CD14-positive monocyte (primary cell): Measurements from ENCODE around the gene MED14. TPM values are rescaled to one million over a fixed set of nuclear protein-coding genes. Genes with fewer than 3 reads are reported as not detected.
A peak's percentile ranks its signal among the peaks of the same experiment; 100 is the strongest.

Source experiments
- DNase-seq, 3 donors: peaks; one replicate each; pipeline ENCODE4 v3.0.0-alpha.2; 2011 to 2022
- H2AFZ ChIP-seq: 2 replicates; pipeline ENCODE4 v1.6.0; 2012; ENCODE audit warnings: mild to moderate bottlenecking, low read depth, low read length, inconsistent platforms; ENCODE audit not compliant: insufficient read depth, poor library complexity, severe bottlenecking
- H3K27ac ChIP-seq, 2 donors: 1 replicate in 1 of 2; 2 replicates in 1 of 2; pipeline ENCODE4 v1.5.1; 2012 to 2013; ENCODE audit warnings: low read length in 2 of 2, control low read depth in 1 of 2, inconsistent platforms in 1 of 2, low read depth in 1 of 2, mild to moderate bottlenecking in 1 of 2
- H3K27me3 ChIP-seq, 2 donors: one replicate each; pipeline versions ENCODE4 v1.6.0 to v1.6.1; 2011 to 2013; ENCODE audit warnings: low read length in 2 of 2; ENCODE audit not compliant: control insufficient read depth in 2 of 2, insufficient read depth in 2 of 2
- H3K36me3 ChIP-seq, 2 donors: replicated peaks in 1 of 2; 1 replicate in 1 of 2; 2 replicates in 1 of 2; pipeline versions ENCODE4 v1.5.1 to v1.6.1; 2012 to 2013; ENCODE audit warnings: low read length in 2 of 2, control low read depth in 1 of 2, inconsistent platforms in 1 of 2, mild to moderate bottlenecking in 1 of 2; ENCODE audit not compliant: insufficient read depth in 2 of 2, control insufficient read depth in 1 of 2
- H3K4me1 ChIP-seq, 2 donors: 1 replicate in 1 of 2; 2 replicates in 1 of 2; pipeline versions ENCODE4 v1.5.1 to v1.6.1; 2012 to 2013; ENCODE audit warnings: low read length in 2 of 2, control low read depth in 1 of 2, inconsistent platforms in 1 of 2, mild to moderate bottlenecking in 1 of 2, moderate library complexity in 1 of 2; ENCODE audit not compliant: insufficient read depth in 2 of 2, control insufficient read depth in 1 of 2
- H3K4me2 ChIP-seq: replicated peaks from 2 replicates; pipeline ENCODE3; 2012; ENCODE audit warnings: low read length, moderate library complexity, mild to moderate bottlenecking; ENCODE audit not compliant: poor library complexity, severe bottlenecking; ENCODE audit errors: extremely low read depth
- H3K4me3 ChIP-seq, 3 experiments: fragments of 200-600 bp in 1 of 3; sonication (generic) in 1 of 3; replicated peaks in 1 of 3; 1 replicate in 2 of 3; 2 replicates in 1 of 3; pipeline ENCODE4 v1.5.1; 2011 to 2013; ENCODE audit warnings: low read length in 3 of 3, mild to moderate bottlenecking in 3 of 3, control low read depth in 2 of 3, low read depth in 2 of 3, inconsistent platforms in 1 of 3, moderate library complexity in 1 of 3
- H3K79me2 ChIP-seq: 2 replicates; pipeline ENCODE4 v1.6.0; 2012; ENCODE audit warnings: mild to moderate bottlenecking, control low read depth, inconsistent platforms, low read length, moderate library complexity; ENCODE audit not compliant: insufficient read depth
- H3K9ac ChIP-seq: 2 replicates; pipeline ENCODE4 v1.6.0; 2017; ENCODE audit warnings: low read length, mild to moderate bottlenecking; ENCODE audit not compliant: insufficient read depth, poor library complexity, severe bottlenecking
- H3K9me3 ChIP-seq, 2 donors: replicated peaks in 1 of 2; 1 replicate in 1 of 2; 2 replicates in 1 of 2; pipeline versions ENCODE4 v1.5.1 to v1.6.1; 2012 to 2013; ENCODE audit warnings: low read length in 2 of 2, control low read depth in 1 of 2; ENCODE audit not compliant: control insufficient read depth in 1 of 2, insufficient read depth in 1 of 2
- H4K20me1 ChIP-seq: 2 replicates; pipeline ENCODE4 v1.6.0; 2012; ENCODE audit warnings: mild to moderate bottlenecking, low read length, control low read depth, moderate library complexity; ENCODE audit not compliant: insufficient read depth
- H3K27ac Mint-ChIP-seq, 7 donors: one replicate each; pipeline ENCODE4 v1.8.0; 2020; ENCODE audit warnings: mild to moderate bottlenecking in 7 of 7, mixed read lengths in 7 of 7, moderate library complexity in 6 of 7, inconsistent platforms in 2 of 7
- H3K27me3 Mint-ChIP-seq, 3 donors: one replicate each; pipeline ENCODE4 v1.8.0; 2021 to 2022; ENCODE audit warnings: low read depth in 3 of 3, mild to moderate bottlenecking in 3 of 3, mixed read lengths in 3 of 3, moderate library complexity in 3 of 3, inconsistent platforms in 1 of 3
- H3K36me3 Mint-ChIP-seq, 2 donors: one replicate each; pipeline ENCODE4 v1.8.0; 2020; ENCODE audit warnings: mixed read lengths in 2 of 2, inconsistent platforms in 1 of 2, mild to moderate bottlenecking in 1 of 2
- H3K4me1 Mint-ChIP-seq: one replicate; pipeline ENCODE4 v1.8.0; 2020; ENCODE audit warnings: mild to moderate bottlenecking, mixed read lengths
- H3K4me3 Mint-ChIP-seq, 2 donors: one replicate each; pipeline ENCODE4 v1.8.0; 2020; ENCODE audit warnings: mild to moderate bottlenecking in 2 of 2, mixed read lengths in 2 of 2, moderate library complexity in 1 of 2
- H3K9me3 Mint-ChIP-seq, 7 donors: one replicate each; pipeline ENCODE4 v1.8.0; 2020 to 2022; ENCODE audit warnings: mixed read lengths in 7 of 7, mild to moderate bottlenecking in 6 of 7, moderate library complexity in 6 of 7, inconsistent platforms in 2 of 7
- WGBS: methylation state at CpG from one replicate; pipeline ENCODE4 v1.1.5; 2013; ENCODE audit warnings: missing lambda C conversion rate; ENCODE audit not compliant: insufficient coverage; 5-methylcytosine and 5-hydroxymethylcytosine counted together
- intact Hi-C, 2 donors: fragments of 100-400 bp; cut with micrococcal nuclease; formaldehyde crosslinking; loops; one replicate each; pipeline versions ENCODE4 v1.15.0 to v1.15.1; 2023
- polyA plus RNA-seq, 3 donors: library from polyadenylated mRNA; depleted of rRNA in 1 of 3; unstranded in 2 of 3; stranded (reverse) in 1 of 3; fragments of 300-500 nt in 2 of 3; fragments of >200 nt in 1 of 3; fragmentation: Illumina TruSeq in 2 of 3; gene quantifications; 1 replicate in 2 of 3; 2 replicates in 1 of 3; pipeline ENCODE4 v1.2.3, GENCODE V29; 2012 to 2021
- TF ChIP-seq, protein P1 (sequence below): fragments of 200-600 bp; IDR thresholded peaks from one replicate; pipeline ENCODE4 v1.8.0; 2022; ENCODE audit warnings: antibody characterized with exemption, mild to moderate bottlenecking

Gene MED14
- polyA plus RNA-seq, 3 donors = 3.6 to 20.4 (median 6.8) TPM

DNA sequence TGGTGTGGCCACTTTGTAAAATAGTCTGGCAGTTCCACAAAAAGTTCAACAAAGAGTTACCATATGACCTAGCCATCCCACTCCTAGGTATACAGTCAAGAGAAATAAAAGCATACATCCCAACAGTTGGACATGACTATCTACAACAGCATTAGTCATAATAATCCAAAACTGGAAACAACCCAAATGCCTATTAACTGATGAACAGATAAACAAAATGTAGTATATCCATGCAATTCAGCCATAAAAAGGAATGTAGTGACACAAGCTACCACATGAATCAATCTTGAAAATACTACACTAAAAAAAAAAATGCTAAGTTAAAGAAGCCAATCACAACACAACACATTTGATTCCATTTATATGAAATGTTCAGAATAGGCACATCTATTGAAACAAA, 16.1 kb downstream of the MED14 start:
- H3K4me1 Mint-ChIP-seq = peaks cover 7% of the 10 kb centered on the region
- H3K4me1 ChIP-seq = peaks cover 0 to 2% of the 10 kb centered on the region in 2 donors
- intact Hi-C loops = no loop called here
- H3K36me3 ChIP-seq = peaks cover 23 to 32% of the 10 kb centered on the region in 2 donors
- TF ChIP-seq, protein P1, sequence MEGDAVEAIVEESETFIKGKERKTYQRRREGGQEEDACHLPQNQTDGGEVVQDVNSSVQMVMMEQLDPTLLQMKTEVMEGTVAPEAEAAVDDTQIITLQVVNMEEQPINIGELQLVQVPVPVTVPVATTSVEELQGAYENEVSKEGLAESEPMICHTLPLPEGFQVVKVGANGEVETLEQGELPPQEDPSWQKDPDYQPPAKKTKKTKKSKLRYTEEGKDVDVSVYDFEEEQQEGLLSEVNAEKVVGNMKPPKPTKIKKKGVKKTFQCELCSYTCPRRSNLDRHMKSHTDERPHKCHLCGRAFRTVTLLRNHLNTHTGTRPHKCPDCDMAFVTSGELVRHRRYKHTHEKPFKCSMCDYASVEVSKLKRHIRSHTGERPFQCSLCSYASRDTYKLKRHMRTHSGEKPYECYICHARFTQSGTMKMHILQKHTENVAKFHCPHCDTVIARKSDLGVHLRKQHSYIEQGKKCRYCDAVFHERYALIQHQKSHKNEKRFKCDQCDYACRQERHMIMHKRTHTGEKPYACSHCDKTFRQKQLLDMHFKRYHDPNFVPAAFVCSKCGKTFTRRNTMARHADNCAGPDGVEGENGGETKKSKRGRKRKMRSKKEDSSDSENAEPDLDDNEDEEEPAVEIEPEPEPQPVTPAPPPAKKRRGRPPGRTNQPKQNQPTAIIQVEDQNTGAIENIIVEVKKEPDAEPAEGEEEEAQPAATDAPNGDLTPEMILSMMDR = no peak
- no peak overlapping the region for H3K9ac ChIP-seq
- H3K27ac ChIP-seq = no peak overlapping the region
- peaks cover 0 to 34% (median 0%) of the 10 kb centered on the region in 3 donors for H3K27me3 Mint-ChIP-seq
- no peak for DNase-seq
- no peak overlapping the region for H2AFZ ChIP-seq
- no peak overlapping the region for H3K4me3 ChIP-seq
- H3K36me3 Mint-ChIP-seq = peaks cover 33 to 42% of the 10 kb centered on the region in 2 donors
- H4K20me1 ChIP-seq = peaks cover 65% of the 10 kb centered on the region
- peaks cover 57% of the 10 kb centered on the region for H3K79me2 ChIP-seq
- H3K4me3 Mint-ChIP-seq = no peak overlapping the region
- no peak overlapping the region for H3K4me2 ChIP-seq
- peak overlapping the region in 1 of 7 donors; percentile 10 for H3K27ac Mint-ChIP-seq
- peaks cover 0 to 37% of the 10 kb centered on the region in 2 donors for H3K27me3 ChIP-seq
- H3K9me3 ChIP-seq = no peaks in the 10 kb centered on the region
- H3K9me3 Mint-ChIP-seq = peaks cover 0 to 4% (median 0%) of the 10 kb centered on the region in 7 donors

DNA sequence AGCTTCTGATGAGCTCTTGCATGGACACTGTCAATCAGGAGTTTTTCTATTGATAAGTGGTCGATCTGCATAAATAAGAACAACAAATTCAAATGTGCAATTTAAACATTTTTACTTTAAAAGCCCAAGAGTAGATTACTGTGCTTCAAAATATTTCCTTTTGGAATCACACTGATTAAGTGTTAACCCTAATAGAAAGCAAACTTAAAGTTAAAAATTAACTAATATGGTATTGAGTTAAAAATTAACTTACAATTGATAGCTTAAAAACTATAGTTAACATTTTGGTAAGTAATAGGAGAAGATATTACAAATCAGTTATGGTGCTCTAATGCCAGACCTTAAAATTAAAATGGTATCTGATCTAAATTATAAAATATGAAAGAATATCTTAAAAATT, 25.9 kb downstream of the MED14 start:
- Histone ChIP-seq H3K79me2 (peaks cover 1% of the 10 kb centered on the region), H3K9ac (no peak overlapping the region), H3K4me3 (no peak overlapping the region), H3K27ac (no peak overlapping the region), H3K9me3 (no peaks in the 10 kb centered on the region), H3K36me3 (peaks cover 52 to 96% of the 10 kb centered on the region in 2 donors), H3K27me3 (peaks cover 0 to 35% of the 10 kb centered on the region in 2 donors), H2AFZ (no peak overlapping the region), H4K20me1 (no peaks in the 10 kb centered on the region), H3K4me1 (no peaks in the 10 kb centered on the region), H3K4me2 (no peak overlapping the region)
- peaks cover 53 to 70% of the 10 kb centered on the region in 2 donors for H3K36me3 Mint-ChIP-seq
- H3K27me3 Mint-ChIP-seq = peaks cover 0 to 29% (median 0%) of the 10 kb centered on the region in 3 donors
- H3K9me3 Mint-ChIP-seq = peaks cover 0 to 1% (median 0%) of the 10 kb centered on the region in 7 donors
- H3K4me1 Mint-ChIP-seq = no peaks in the 10 kb centered on the region
- H3K4me3 Mint-ChIP-seq = no peak overlapping the region
- no peak overlapping the region for H3K27ac Mint-ChIP-seq
- TF ChIP-seq, protein P1 = no peak
- intact Hi-C loops = no loop called here
- WGBS = no CpG with 5 or more reads among the region's 1 CpG
- no peak for DNase-seq
